HG03558 (cell line): Measurements from ENCODE around the gene PRTN3.
A peak's percentile ranks its signal among the peaks of the same experiment; 100 is the strongest.

ENCODE experiments used
- ATAC-seq: cut with Tn5 transposase; IDR thresholded peaks from one replicate; pipeline ENCODE4 v1.9.1; 2021; ENCODE audit warnings: moderate number of reproducible peaks; ENCODE audit not compliant: unreplicated experiment; ENCODE audit errors: extremely low read depth

Gene PRTN3

GRCh38 chr19:840519-841206 lies at the start of gene PRTN3:
Gene PRTN3, plus strand, starts transcription at chr19:840999. Its CDS starts 10 bp downstream, at chr19:841009.
- no peak for ATAC-seq

- no peak for ATAC-seq
Measured at GRCh38 chr19:791007-791566, 49.7 kb upstream of the PRTN3 start.

- ATAC-seq = no peak
Measured at GRCh38 chr19:791567-792305, 49.1 kb upstream of the PRTN3 start.

GRCh38 chr19:792306-792885 lies 48.4 kb upstream of the PRTN3 start:
- ATAC-seq = no peak

GRCh38 chr19:793806-794205 lies 47.0 kb upstream of the PRTN3 start:
- ATAC-seq = no peak

GRCh38 chr19:795073-795611 lies 45.7 kb upstream of the PRTN3 start:
- no peak for ATAC-seq

- no peak for ATAC-seq
Measured at GRCh38 chr19:795691-796581, 44.9 kb upstream of the PRTN3 start.

- ATAC-seq = peak; percentile 58
Measured at GRCh38 chr19:796692-797527, 43.9 kb upstream of the PRTN3 start, which contains the start of gene PTBP1. Gene PTBP1, plus strand, starts transcription at chr19:797452. Its CDS starts 46 bp downstream, at chr19:797498.

GRCh38 chr19:797528-798414 lies 43.0 kb upstream of the PRTN3 start:
- peak; percentile 17 for ATAC-seq

GRCh38 chr19:798415-799075 lies 42.3 kb upstream of the PRTN3 start:
- ATAC-seq = no peak

- no peak for ATAC-seq
Measured at GRCh38 chr19:799076-799881, 41.5 kb upstream of the PRTN3 start.

GRCh38 chr19:800360-801029 lies 40.3 kb upstream of the PRTN3 start:
- no peak for ATAC-seq

GRCh38 chr19:801030-801860 lies 39.6 kb upstream of the PRTN3 start:
- ATAC-seq = no peak

GRCh38 chr19:801861-802497 lies 38.8 kb upstream of the PRTN3 start:
- no peak for ATAC-seq
